NCI-H2029 treated with DMSO at 0.1 percent for 48 hours (cell line): ENCODE measurements around the gene TMEM42.
A peak's percentile ranks its signal among the peaks of the same experiment; 100 is the strongest.

ENCODE experiments used
- DNase-seq: peaks from one replicate; lab custom pipeline; 2025; lab: John Stamatoyannopoulos, UW

TMEM42 gene

DNA sequence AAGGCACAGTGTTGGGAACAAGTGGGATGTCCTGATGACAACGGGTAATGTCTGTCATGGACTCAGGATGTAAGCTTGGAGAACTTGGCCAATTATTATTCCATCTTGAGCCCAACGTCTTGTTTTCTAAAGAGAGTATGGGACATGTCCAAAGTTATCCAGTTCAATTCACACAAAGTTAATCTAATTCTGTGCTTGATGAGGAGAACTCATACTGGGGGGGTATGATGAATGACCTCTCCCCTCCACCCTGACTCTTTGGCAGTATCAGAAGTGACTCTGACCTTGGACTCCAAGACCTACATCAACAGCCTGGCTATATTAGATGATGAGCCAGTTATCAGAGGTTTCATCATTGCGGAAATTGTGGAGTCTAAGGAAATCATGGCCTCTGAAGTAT is 49.0 kb downstream of the TMEM42 start:
- DNase-seq = no peak

DNA sequence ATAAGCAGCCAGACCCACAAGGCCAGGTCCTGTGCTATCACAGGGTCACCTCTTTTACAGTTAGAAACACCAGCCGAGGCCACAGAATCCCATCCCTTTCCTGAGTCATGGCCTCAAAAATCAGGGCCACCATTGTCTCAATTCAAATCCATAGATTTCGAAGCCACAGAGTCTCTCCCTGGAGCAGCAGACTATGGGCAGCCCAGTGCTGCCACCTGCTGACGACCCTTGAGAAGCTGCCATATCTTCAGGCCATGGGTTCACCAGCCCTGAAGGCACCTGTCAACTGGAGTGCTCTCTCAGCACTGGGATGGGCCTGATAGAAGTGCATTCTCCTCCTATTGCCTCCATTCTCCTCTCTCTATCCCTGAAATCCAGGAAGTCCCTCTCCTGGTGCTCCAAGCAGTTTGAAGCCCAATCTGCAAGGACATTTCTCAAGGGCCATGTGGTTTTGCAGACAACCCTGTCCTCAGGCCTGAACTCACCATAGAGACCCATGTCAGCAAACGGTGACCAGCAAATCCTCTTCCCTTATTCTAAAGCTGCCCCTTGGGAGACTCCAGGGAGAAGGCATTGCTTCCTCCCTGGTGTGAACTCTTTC is 52.3 kb downstream of the TMEM42 start:
- DNase-seq = peak; percentile 88

DNA sequence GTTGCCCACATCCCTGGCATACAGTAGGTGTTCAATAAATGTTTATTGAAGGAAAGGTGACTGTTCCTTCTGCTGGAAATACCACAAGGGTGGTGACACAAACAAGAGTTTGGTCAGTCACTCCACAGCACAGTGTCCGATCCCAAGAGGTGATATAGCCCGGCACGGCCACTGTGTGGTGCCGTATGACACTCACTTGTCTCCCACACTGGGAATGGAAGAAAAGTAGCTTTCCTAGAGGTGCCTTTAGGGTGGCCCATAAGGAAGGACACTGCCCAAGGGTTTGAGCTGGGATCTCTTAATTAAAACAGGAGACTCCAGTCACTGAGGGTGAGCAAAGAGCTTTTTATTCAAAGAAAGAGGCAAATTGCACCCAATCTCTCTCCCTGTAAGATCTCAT is 53.2 kb downstream of the TMEM42 start:
- DNase-seq = no peak
